GM18526 (cell line): ENCODE measurements around the gene NPAS3.

ENCODE experiments used
- POLR2A ChIP-seq: IDR thresholded peaks from 3 replicates; pipeline ENCODE4 v1.6.1; 2011; ENCODE audit not compliant: insufficient read length; ENCODE audit errors: extremely low read depth

Gene NPAS3

DNA sequence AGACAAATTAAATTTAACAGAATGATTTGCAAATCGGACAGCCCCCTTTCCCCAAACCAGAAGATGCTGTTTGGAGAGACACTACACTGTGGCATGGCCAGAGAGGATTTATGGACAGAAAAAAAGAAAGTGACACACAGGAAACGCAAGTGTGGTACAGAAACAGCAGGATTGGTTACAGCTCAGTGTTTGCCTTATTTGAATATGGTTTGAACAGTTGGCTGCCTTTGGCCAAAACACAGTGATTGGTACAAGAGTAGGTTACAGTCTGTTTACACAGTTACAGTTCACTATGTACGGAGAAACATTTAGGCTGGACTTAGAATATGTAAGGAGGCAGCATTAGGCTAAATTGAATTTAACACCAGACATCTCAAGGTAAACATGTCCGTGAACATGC lies 335.3 kb downstream of the NPAS3 start:
- TF ChIP-seq POLR2A, result no peak

GRCh38 chr14:33275879-33276278 lies 337.2 kb downstream of the NPAS3 start:
- TF ChIP-seq POLR2A, result no peak

DNA sequence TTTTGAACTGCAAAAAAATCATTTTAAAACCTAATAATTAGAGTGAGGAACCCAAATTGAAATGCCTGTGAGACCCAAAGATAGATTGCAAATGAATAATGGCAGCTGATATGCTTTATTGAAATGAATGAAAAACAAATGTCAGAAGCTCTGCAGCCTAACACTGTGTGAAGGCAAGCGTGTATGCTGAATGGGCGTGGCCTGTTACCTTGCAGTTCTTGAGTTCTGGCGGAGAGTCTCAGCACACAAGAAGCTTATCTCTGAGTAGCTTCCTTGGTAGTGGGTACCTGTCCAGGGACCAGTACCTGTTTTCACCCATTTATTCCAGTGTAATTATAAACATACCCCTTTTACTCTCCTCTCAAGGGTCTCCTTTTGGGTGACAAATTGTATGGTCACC lies 341.2 kb downstream of the NPAS3 start:
- TF ChIP-seq POLR2A, result no peak

GRCh38 chr14:33280646-33281045 lies 342.0 kb downstream of the NPAS3 start:
- no peak for TF ChIP-seq POLR2A

DNA sequence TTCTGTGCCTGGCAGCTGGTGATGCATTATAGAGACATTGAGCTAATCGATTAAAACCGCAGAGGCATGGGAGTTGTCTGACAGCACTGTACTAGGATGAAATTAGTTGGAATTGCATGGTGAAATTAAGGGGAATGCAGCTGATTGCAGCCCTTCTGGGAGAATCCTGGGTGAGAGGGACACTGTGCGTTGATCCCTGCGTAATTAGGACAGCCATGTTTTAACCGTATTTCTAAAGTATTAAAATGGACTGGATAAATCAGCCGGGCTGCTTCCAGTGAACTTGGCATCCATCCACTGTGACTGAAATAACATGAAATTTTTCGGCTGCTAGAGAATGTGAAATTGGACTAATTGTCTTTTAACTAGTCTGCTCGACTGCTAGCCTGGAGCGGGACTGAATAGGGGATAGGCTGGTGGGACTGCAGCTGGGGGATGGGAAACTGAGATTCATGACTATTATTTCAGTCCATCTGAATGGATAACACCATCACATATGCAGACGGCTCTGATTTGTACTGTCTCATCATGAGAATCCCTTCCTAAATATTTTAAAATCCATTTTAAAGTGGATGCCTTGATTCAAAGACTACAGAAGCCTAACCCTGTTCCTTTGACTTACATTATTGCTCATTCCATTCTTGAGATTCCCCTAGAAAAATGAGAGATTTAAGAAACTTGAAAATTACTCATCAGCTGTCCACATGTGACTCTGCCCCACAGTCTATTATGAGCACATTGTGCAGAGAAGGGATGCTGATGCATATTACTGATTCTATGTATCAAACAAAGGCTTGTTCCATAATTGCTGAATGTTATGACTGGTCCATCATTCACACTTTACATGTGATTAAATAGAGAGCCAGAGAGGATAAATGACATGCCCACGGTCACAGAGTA lies 343.9 kb downstream of the NPAS3 start:
- TF ChIP-seq POLR2A, result no peak

DNA sequence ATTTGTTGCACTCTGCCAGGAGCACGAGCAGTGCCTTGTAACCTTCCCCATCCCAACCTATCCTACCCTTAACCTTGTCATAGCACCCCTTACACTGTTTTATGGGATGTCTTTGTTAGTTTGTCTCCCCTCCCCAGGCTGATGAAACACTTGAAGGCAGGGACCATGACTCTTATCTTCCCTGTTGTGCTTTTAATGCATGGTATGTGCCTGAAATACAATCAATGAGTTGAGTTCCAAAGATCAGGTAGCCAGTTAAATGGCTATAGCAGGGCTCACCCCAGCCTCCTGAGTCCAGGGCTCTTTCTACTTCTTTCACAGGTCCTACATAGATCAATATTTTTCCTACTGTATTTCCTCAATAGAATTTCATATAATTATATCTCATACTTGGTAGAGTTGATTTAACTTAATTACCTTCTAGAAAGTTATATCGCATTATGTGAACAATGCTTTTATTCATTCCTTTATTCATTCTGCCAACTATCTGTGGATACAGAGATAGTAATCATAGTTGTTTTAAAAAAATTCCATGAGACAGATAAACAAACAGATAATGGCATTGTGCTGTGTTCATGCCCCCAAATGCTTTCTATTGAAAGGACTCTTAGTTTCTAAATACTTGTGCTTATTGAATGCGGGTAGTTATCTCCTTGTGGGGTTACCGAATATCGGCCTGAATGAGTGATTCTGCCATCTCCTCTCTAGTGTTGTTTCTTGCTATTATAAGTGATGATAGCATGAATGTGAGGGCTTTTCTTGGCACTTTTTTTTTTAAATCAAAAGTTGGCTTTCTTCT lies 347.4 kb downstream of the NPAS3 start:
- no peak for TF ChIP-seq POLR2A

GRCh38 chr14:33287189-33287588 lies 348.5 kb downstream of the NPAS3 start:
- no peak for TF ChIP-seq POLR2A

- TF ChIP-seq POLR2A, result no peak
These were observed 352.0 kb downstream of the NPAS3 start for GRCh38 chr14:33290641-33291040.

- TF ChIP-seq POLR2A, result no peak
These were observed 352.9 kb downstream of the NPAS3 start for GRCh38 chr14:33291529-33292104.

DNA sequence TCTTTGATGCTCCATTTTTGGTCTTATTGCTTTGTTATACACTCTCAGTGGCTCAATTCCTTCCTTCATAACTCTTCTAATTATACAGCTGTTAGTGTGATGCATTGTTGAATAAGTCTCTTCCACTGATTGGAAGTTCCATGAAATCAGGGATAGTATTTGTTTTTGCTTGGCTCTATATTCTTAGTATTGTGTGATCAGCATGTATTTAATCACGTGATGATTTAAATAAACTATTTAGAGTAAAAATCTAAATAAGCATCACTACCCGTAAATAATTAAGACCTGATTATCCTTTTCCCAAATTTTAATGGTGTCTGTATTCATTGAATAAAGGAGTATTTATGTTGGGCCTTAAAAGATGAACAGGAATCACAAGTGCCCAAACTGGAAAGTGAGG lies 355.7 kb downstream of the NPAS3 start:
- no peak for TF ChIP-seq POLR2A

- TF ChIP-seq POLR2A, result no peak
These were observed 358.9 kb downstream of the NPAS3 start for GRCh38 chr14:33297565-33297964.

GRCh38 chr14:33307691-33308251 lies 369.1 kb downstream of the NPAS3 start:
- no peak for TF ChIP-seq POLR2A

DNA sequence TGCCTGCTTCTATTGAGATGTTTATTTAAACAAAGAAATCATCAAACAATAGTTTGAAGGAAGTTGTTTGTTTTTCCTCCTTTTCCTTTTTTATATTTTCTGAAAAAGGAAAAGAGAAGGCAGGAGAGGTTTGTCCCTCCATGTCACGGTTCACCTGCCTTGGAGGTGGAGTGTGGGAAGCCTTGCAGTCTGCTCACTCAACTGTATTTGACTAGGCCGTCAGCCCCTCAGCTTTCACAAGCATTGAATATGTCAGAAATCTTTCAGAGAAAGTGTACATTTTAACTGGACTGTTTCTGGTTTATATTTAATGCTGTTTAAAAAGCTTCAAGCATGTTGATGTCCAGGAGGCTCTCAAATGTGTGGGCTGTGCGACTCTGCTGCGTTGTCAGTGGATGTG lies 370.4 kb downstream of the NPAS3 start:
- no peak for TF ChIP-seq POLR2A

GRCh38 chr14:33315217-33315616 lies 376.5 kb downstream of the NPAS3 start:
- no peak for TF ChIP-seq POLR2A

DNA sequence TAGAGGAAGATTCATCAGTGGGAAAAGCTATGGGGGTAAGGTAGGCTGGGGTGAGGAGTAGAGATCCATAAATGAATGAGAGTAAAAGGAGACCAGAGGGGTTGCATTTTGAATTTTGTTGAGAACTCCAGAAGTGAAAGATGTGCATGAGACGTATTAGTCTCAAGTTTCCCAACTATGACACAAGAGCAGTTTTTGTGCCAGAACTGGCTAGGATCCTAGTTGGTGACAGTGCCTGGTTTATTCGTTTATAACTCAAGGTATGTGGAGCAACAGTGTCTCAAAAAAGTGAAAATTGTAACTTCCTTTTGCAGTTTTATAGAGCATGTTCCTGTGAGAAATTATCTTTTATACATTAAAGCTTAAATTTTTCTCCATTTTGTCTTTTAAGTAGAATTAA lies 377.0 kb downstream of the NPAS3 start:
- no peak for TF ChIP-seq POLR2A
